Neural cell (in vitro differentiated cells): ENCODE measurements around the gene TMEM40.

Experiments used
- EP300 ChIP-seq: fragments of 450-650 bp; conservative IDR thresholded peaks from 2 replicates; pipeline ENCODE4 v1.6.1; 2014; ENCODE audit warnings: antibody characterized with exemption, mild to moderate bottlenecking, moderate library complexity; ENCODE audit not compliant: poor library complexity, severe bottlenecking
- EZH2 ChIP-seq: fragments of 200-600, 300-800 bp; shearing (Covaris generic), sonication (generic); IDR thresholded peaks from 2 replicates; pipeline ENCODE4 v1.6.1; 2014; ENCODE audit warnings: antibody characterized with exemption, low read length, borderline replicate concordance, mild to moderate bottlenecking; ENCODE audit not compliant: insufficient read depth, poor library complexity, severe bottlenecking
- POLR2AphosphoS5 ChIP-seq: IDR thresholded peaks from 2 replicates; pipeline ENCODE4 v1.6.1; 2012
- RAD21 ChIP-seq: fragments of 450-650 bp; conservative IDR thresholded peaks from 2 replicates; pipeline ENCODE4 v1.6.1; 2014; ENCODE audit warnings: antibody characterized with exemption, mild to moderate bottlenecking, moderate library complexity
- TAF1 ChIP-seq: IDR thresholded peaks from 2 replicates; pipeline ENCODE4 v1.6.1; 2012; ENCODE audit warnings: low read depth
- TF ChIP-seq, protein P1 (sequence below): IDR thresholded peaks from 2 replicates; pipeline ENCODE4 v1.6.1; 2012; ENCODE audit warnings: borderline replicate concordance
- TF ChIP-seq, protein P2 (sequence below): fragments of 450-650 bp; IDR thresholded peaks from 2 replicates; pipeline ENCODE4 v1.5.1; 2014; ENCODE audit warnings: antibody characterized with exemption, mild to moderate bottlenecking, moderate library complexity; ENCODE audit not compliant: poor library complexity, severe bottlenecking

DNA sequence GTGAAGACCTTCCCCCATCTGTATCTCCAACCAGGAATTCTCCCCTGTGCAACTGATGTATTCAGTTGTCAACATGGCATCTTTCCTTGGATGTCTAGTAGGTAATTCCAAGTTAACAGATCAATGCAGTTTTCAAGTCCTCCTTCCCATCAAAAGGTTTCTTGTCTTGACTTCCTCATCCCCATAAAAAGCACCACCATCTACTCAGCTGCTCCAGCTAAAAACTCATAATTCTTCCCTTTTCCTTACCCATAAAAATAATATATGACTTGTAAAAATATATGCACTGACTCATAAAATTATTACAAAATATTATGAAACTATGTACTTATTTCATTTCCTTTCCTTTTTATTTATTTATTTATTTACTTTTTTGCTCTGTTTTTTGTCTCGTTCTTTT lies 32.4 kb upstream of the TMEM40 start:
- TF ChIP-seq, protein P1, sequence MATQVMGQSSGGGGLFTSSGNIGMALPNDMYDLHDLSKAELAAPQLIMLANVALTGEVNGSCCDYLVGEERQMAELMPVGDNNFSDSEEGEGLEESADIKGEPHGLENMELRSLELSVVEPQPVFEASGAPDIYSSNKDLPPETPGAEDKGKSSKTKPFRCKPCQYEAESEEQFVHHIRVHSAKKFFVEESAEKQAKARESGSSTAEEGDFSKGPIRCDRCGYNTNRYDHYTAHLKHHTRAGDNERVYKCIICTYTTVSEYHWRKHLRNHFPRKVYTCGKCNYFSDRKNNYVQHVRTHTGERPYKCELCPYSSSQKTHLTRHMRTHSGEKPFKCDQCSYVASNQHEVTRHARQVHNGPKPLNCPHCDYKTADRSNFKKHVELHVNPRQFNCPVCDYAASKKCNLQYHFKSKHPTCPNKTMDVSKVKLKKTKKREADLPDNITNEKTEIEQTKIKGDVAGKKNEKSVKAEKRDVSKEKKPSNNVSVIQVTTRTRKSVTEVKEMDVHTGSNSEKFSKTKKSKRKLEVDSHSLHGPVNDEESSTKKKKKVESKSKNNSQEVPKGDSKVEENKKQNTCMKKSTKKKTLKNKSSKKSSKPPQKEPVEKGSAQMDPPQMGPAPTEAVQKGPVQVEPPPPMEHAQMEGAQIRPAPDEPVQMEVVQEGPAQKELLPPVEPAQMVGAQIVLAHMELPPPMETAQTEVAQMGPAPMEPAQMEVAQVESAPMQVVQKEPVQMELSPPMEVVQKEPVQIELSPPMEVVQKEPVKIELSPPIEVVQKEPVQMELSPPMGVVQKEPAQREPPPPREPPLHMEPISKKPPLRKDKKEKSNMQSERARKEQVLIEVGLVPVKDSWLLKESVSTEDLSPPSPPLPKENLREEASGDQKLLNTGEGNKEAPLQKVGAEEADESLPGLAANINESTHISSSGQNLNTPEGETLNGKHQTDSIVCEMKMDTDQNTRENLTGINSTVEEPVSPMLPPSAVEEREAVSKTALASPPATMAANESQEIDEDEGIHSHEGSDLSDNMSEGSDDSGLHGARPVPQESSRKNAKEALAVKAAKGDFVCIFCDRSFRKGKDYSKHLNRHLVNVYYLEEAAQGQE, result no peak
- TF ChIP-seq RAD21 (no peak), EZH2 (no peak), POLR2AphosphoS5 (no peak), TAF1 (no peak), EP300 (no peak)
- TF ChIP-seq, protein P2, sequence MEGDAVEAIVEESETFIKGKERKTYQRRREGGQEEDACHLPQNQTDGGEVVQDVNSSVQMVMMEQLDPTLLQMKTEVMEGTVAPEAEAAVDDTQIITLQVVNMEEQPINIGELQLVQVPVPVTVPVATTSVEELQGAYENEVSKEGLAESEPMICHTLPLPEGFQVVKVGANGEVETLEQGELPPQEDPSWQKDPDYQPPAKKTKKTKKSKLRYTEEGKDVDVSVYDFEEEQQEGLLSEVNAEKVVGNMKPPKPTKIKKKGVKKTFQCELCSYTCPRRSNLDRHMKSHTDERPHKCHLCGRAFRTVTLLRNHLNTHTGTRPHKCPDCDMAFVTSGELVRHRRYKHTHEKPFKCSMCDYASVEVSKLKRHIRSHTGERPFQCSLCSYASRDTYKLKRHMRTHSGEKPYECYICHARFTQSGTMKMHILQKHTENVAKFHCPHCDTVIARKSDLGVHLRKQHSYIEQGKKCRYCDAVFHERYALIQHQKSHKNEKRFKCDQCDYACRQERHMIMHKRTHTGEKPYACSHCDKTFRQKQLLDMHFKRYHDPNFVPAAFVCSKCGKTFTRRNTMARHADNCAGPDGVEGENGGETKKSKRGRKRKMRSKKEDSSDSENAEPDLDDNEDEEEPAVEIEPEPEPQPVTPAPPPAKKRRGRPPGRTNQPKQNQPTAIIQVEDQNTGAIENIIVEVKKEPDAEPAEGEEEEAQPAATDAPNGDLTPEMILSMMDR, result no peak
